Cerebellar nuclear complex (tissue), 1 donor: Measurements from ENCODE around the gene NUMB.

ENCODE experiments used
- DNase-seq, 2 experiments: peaks; one replicate each; lab custom pipeline; 2025; lab: John Stamatoyannopoulos, UW

The NUMB gene

GRCh38 chr14:73261075-73261474, 197.3 kb downstream of the NUMB start:
- no peak for DNase-seq

- no peak for DNase-seq
Measured at GRCh38 chr14:73260574-73260973, 197.8 kb downstream of the NUMB start.

- no peak for DNase-seq
Measured at GRCh38 chr14:73259837-73260236, 198.5 kb downstream of the NUMB start.

GRCh38 chr14:73258845-73259611, 199.3 kb downstream of the NUMB start:
- no peak for DNase-seq

GRCh38 chr14:73258076-73258475, 200.3 kb downstream of the NUMB start:
- no peak for DNase-seq

- no peak for DNase-seq
Measured at GRCh38 chr14:73255693-73256225, 202.6 kb downstream of the NUMB start.

- DNase-seq = no peak
Measured at GRCh38 chr14:73255005-73255400, 203.3 kb downstream of the NUMB start.

GRCh38 chr14:73254247-73255004, 203.9 kb downstream of the NUMB start:
- no peak for DNase-seq

GRCh38 chr14:73253721-73254120, 204.6 kb downstream of the NUMB start:
- DNase-seq = no peak

- no peak for DNase-seq
Measured at GRCh38 chr14:73253323-73253610, 205.1 kb downstream of the NUMB start.

- no peak for DNase-seq
Measured at GRCh38 chr14:73252491-73253322, 205.6 kb downstream of the NUMB start.

GRCh38 chr14:73251516-73252215, 206.7 kb downstream of the NUMB start:
- no peak for DNase-seq

- DNase-seq = no peak
Measured at GRCh38 chr14:73250781-73251500, 207.4 kb downstream of the NUMB start.

GRCh38 chr14:73250317-73250713, 208.0 kb downstream of the NUMB start:
- DNase-seq = no peak

- no peak for DNase-seq
Measured at GRCh38 chr14:73249564-73250316, 208.6 kb downstream of the NUMB start.

GRCh38 chr14:73249108-73249507, 209.2 kb downstream of the NUMB start:
- DNase-seq = no peak

GRCh38 chr14:73248108-73248868, 210.1 kb downstream of the NUMB start:
- no peak for DNase-seq

GRCh38 chr14:73246387-73247150, 211.8 kb downstream of the NUMB start:
- no peak for DNase-seq
